Globus pallidus (tissue), 1 donor: ENCODE results near the gene CACNA2D1.
"Not testable (repeated sequence)": the region's sequence is repeated elsewhere in the genome, so short reads cannot be mapped to it uniquely, and the experiment has no call there.

ENCODE experiments used
- DNase-seq: peaks from one replicate; pipeline ENCODE4 v3.0.0-alpha.2; 2015; ENCODE audit warnings: low spot score

Gene CACNA2D1

DNA sequence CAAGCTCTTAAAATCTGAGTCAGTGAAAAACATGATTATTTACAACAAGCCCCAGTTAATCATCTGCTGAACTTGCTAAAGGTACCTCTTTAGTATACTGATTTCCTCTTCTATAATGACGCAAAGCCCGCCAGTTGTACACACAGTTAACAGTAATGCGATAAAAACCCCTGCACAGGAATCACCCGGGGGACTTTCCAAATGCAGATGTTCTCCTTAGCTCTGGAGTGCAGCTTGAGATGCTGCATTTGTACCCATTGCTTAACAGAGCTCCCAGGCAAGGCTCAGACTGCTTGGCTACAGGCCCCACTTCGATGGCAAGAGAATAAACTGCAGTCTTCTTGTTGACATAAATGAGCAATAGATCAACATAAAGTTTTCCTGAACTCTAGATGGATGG lies 394.1 kb downstream of the CACNA2D1 start:
- peak; percentile 45 for DNase-seq

DNA sequence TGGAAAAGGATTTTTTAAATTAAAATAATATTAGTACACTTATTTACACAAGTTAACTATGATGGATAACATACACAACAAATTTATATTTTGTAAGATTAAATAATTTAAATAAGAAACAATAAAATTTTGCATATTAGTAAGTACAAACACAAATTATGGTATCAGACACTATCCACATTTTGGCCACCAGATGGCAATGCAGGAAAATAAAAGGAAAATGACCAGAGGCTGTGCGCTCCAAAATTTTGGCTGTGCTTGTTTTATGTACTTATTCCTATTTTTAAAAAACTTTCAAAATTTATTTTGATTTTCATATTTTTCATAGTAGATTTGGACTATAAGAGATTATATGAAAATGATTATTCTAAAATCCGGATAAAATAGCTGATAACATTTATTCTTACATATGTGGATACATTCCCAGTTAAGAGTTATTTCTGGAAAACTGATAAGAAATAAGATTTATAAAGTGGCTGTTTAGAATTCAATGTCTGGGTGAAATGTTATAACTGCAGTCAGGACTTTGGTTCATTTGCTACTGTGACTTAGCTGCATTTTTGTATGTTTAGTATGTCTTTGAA lies 399.0 kb downstream of the CACNA2D1 start:
- peak; percentile 68 for DNase-seq

DNA sequence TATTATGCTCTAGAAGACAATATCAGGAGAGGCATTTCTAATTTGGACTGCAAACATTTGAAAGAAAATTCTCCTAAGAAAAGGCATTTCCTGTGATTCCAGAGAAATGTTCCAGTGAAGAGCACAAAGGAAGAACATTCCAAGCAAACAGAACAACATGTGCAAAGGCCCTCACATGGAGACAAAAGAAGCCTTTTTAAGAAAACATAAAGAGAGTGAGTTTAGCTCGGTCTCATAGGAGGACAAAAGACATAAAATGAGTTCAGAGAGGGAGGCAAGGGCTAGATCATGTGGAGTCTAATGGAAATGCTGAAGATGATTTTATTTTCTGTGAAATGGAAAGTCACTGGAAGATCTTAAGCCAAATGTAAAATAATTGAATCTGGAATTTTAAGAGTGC lies 404.0 kb downstream of the CACNA2D1 start:
- DNase-seq = no peak

DNA sequence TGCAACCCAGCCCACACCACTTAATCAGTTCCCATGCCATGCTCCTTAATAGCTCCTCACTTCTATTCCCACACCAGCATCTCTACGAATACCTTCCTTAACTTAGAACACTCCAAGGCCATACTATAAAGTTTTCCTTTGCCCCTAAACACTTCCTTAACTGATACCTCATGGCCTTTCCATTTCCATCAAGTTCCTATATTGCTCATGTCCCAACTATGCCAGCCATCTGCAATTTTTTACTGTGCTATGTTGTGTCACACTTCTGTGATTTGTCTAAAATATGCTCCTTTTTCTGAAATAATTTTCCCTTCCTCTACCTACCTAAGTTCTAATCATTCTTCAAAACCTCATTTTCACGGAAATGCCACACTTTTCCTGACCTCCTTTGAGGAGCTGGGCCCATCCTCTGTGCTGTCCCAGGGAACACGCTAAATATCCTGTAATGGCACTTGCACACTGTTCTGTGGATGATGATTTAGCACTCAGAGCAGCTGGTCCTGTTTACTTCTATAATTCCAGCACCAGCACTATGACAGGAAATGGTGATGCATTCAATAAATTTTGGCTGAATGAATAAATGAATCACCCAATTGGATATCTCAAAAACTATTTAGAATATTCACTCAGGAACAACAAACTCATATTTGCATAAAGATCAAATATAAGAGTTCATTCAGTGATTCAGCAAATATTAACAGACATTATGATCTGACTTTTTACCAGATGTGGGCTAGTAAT lies 407.3 kb downstream of the CACNA2D1 start:
- DNase-seq = no peak

DNA sequence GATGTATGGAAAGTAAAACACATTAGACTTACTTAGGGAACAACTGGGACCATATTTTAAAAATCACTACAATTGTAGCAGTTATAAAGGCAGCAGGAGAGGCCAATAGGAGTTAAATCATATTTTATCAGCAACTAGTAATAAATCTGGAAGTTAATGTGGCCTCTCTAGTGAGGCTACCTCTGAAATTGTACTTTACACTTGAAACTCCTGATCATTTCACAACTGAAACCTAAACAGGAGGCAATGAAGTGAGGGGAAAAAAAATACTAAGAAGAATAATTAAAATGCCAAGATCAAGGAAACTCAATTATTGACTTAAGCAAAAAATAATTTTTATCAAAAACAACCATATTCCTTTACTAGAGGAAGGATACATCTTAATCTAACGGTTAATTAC lies 408.1 kb downstream of the CACNA2D1 start:
- DNase-seq = no peak

DNA sequence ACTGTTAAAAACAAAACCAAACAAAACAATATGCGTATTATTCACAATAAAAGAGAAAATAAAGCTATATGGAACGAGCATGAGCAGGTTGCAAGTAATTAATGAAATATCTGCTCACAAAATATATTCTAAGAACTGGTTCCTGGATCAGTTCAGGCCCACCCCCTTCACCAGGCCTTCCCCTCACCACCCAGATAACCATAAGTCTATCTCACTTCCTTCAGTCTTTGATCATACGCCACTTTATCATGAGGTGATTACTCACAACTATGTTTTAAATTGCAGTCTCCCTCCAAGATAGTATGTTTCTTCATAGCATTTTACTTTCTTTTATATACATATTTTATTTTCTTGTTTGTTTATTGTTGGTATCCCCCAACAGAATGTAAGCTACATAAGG lies 410.7 kb downstream of the CACNA2D1 start:
- no peak for DNase-seq

DNA sequence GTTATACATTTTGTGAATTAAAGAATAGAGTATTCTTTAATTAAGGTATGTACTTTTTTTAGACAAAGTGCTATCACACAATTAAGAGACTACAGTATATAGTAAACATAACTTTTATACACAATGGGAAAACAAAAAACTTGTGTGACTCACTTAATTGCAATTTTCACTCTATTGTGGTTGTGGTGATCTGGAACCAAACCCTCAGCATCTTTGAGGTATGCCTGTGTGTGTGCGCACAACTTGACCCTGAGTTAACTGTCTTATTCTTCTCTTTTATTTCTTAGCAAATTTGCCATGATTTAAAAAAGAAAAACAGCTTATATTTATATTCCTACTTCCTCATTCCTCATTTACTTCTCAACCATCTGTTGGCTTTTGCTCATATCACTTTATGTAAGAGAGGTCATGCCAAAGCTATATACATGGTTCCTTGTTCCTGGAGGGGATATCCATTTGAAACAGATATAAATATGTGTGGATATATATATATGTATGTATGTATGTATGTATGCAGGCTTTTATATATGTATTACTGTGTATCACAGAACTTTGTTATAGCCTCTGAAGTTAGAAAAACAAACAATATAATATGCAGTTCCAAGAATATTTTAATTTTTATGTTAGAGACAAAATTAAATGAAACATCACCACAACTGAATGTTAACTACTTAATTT lies 414.2 kb downstream of the CACNA2D1 start:
- DNase-seq = no peak

DNA sequence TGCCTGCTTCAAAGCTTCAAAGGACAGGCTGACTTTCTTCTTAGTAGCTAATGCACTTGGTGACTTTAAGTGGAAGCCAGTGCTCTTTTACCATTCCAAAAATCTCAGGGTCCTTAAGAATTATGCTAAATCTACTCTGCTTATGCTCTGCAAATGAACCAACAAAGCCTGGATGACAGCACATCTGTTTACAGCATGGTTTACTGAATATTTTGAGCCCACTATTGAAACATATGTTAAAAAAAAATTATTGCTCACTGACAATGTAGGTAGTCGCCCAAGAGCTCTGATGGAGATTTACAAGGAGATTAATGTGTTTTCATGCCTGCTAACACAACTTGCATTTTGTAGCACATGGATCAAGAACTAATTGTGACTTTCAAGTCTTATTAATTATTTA lies 415.5 kb downstream of the CACNA2D1 start:
- no peak for DNase-seq

DNA sequence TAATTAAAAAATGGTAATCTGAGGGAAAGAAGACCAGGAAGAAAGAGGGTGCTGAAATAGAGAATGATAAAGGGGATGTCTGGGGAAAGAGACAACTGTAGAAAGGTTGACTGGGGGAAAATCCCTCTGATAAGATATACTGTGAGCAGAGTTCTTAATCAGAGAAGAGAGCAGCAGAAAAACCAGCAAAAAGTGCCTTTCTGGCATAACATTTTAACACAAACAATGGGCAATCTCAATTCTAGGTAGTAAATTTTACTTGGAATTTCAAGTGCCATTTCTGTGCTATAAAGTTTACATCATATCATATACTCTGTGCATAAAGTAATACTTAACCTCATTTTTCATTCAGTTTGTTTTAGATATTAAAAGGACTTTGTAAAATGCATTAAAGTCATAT lies 421.9 kb downstream of the CACNA2D1 start:
- DNase-seq = no peak

DNA sequence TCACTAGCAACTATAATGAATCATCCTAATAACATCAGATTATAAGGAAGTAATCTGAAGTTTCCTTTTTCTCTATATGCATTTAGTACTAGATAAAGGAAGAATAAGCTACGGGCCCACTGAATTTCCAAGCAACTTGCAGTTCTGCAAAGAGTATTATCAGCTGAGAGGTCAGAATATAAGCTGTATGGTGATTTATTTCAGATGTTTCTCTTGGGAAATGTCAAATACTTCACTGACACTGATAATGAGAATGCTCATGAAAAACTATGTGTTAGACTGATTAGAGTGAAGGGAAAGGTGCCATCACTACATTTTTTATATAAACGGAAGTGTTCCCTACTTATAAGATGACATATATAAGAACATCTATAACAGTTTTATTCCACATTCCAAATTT lies 422.5 kb downstream of the CACNA2D1 start:
- no peak for DNase-seq

DNA sequence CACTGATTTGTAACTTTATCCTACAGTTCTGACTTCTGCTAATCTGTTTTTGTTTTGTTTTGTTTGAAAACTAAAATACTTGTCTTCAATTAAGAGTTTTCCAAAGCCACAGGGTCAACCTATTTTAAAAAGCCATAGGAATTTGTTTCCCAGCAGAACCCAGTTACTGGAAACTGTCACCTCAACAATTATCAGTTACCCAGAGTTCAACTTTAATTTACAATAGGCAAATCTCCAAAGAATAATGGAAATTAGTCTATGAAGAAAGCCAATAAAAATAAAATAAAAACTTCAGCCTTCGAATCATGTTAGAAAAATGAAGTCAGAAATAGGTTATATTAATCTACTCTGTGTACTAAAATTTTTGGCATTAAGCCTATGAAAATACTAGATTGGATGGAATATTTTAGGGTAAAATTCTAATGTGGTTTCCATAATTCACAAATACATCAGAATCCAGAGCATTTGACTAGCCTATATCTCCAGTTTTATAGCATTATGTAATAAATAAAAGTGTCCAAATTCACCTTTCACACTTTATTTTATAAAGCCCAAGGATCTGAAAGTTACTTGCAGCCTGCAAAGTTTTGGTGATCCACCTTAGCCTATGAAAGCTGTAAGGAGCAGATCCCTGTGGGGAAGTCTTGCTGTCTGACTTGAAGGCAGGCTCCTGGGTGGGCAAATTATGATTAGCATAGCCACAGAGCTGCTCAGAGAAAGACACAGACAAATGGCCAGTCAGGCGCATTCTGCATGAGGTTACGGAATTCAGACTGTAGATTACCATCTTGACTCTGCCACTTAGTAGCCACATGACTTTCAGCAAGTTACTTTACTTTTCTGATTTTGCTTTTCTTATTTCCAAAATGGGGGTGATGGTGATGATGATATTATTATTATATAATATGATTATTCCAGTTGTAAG lies 423.8 kb downstream of the CACNA2D1 start:
- no peak for DNase-seq

DNA sequence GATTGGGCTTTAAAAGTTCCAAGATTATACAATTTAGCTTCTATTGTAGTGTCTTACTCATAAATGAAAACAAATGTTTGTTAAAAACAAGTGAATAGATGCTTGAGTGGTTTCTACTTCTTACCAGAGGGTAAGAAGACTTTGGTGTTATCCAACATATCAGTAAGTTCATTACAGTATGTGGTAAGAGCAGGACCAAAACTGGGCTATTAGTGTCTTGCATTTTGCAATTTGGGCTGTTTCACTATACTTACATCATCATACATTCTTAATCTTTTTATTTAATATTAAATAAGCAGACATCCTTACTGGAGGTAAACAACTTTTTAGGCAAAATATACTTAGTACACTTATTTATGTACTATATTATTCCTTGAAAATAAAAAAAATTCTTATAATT lies 425.4 kb downstream of the CACNA2D1 start:
- no peak for DNase-seq

DNA sequence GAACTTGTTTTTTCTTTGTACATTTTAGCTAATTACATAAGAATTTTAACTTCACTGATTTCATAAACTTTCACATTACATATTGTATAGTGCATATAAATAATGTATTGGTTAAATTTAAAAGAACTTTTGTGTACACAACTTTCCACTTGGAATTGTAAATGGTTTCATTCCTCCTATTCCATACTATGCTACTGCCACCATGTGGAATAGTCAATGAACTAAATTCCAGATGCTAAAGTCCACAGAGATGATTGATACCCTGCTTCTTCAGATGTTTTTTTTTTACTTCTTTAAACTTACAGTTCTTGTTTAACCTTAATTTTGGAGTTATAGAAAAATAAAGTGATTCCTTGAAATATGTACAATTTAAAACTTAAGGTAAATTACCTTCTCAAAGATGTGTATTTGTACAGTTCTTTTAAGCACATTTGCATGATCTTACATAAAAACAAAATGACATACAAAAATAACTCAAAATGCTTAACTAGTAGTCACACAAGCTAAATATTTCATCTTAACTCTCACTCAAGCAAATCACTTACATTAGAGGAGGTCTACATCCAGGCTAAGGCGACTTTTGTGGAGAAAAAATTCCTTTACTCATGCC lies 426.1 kb downstream of the CACNA2D1 start:
- DNase-seq = peak; percentile 55

DNA sequence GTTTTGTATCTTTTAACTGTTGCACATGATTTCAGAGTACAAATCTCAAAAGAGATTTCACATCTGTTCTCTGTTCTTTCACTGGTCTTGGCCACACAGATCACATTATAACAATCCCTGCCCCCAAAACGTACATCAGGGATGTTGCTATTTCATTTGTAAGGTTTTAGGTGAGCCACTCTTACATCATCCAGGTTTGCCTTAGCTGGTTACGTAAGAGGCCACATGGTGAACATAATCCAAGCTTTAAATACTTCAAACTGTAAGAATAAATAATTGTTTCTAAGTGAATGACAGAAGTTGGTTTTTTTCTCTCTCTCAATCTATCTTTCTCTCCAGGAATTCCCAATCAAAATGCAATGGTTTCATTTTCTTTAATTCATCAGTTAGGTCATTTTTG lies 427.8 kb downstream of the CACNA2D1 start:
- DNase-seq = no peak

DNA sequence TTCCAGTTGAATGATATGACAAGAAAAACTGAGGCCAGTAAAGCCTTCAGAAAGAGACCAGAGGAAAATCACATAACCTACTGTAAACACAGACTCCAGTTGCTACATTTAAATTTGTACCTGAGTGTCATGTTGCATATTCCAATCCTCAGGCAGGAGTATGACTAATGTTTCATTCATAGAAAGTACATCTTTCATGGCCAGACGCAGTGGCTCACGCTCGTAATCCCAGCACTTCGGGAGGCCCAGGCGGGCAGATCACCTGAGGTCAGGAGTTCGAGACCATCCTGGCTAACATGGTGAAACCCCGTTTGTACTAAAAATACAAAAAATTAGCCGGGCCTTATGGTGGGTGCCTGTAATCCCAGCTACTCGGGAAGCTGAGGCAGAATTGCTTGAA lies 429.0 kb downstream of the CACNA2D1 start:
- not testable (repeated sequence) for DNase-seq

DNA sequence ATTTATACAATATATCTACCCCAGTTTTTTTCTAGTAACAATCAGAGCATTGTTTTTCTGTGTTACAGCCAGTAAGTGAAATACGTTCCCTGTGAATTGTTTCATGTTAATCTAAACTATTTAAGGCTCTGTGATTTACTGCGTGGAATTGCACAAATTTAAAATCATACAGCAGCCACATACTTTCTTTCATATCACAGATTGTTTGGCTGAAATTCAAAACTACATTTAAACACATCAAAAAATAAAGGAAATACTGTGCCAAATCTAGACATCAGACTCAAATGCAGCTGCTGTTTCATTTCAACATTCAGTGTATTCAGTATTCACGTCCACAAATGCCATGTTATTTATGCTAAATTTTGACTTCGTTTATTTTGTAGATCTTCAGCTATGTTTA lies 431.1 kb downstream of the CACNA2D1 start:
- DNase-seq = peak; percentile 21

DNA sequence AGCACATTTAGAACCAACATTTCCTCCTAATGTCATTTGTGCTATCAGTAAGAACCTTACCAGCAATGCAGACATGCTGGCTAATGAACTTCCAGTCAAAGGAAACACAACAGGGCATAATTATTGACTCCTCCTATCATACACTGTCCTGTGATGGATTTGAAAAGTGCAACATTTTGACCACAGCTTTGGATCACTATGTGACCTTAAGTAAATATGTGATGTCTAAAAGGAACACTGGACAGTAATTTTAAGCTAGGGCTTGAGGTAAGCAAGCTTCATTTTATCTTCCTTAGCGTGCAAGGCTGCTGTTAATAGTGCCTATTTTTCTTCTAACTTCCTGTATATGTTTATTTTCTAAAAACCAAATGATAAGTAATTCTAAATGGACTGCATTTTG lies 433.2 kb downstream of the CACNA2D1 start:
- DNase-seq = no peak

DNA sequence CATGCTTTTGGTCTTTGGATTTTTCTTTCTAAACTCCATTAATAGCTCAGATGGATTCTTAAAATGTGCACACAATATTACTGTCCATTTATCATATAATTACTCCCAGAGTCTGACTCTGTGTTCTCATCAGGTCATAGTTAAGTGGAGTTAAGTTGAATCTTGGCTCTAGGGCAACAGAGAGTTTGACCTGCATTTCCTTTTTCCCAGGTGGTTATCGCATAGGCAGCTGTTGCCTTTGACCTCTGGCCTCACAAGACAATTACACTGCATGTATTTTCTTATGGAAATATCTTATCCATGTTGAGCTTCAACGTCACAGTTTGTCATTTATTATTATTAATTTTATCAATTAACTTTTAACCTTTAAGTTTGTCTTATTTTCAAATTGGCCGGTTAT lies 436.3 kb downstream of the CACNA2D1 start:
- DNase-seq = no peak

DNA sequence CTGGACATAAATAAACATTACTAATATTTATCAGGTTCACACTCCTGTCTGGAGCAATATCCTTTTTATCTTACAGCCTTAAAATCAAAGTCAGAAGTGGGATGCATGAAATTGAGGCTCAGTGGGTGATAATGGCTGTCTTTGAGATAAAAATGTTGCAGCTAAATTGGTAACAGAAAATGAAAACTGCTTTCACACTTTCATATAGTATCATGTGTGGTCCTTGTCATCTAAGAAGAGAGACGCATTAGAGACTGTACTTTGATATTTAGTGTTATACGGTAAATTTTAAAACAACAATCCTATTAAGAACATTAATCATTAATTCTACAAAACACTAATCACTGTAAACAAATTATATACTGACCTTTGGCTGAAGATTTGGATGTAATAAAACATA lies 438.5 kb downstream of the CACNA2D1 start:
- DNase-seq = no peak

DNA sequence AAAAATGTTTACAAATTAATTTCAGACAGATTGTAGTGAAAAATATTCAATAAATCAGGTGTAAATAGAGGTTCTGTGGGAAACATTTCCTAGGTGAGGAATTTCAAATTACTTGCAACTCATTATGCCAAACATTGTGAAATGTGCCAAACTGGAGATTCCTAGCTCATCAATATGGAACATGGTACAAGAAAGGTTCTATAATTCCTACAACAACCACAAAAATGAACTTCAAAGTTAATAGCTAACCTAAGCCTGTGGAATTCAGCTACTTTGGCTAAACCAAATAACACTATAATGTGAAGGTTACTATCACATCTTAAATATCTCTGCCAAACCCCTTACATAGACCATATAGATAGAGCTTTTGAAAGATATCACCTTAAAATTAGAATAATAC lies 450.4 kb downstream of the CACNA2D1 start:
- DNase-seq = no peak

DNA sequence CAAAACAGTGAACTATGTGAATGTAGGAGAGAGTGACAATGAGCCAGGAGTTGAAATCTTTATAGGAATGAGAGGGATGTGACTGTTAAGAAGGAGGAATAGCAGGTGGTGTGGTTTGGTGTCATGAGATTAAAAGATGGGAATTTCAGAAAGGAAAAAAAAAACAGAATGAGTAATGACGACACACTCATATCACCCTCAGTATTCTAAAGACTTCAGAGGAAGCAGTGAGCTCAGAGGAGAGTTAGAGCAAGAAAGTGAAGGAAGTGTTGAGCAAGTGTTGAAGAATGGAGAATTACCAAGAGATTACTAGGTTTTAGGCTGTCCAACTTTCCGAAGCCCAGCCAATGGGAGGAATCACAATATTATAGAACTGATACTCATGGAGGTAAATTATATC lies 453.2 kb downstream of the CACNA2D1 start:
- no peak for DNase-seq
